HG02588 (cell line): ENCODE measurements around the gene SETSIP.
"Not testable (repeated sequence)": the region's sequence is repeated elsewhere in the genome, so short reads cannot be mapped to it uniquely, and the experiment has no call there.

Experiments
- ATAC-seq: cut with Tn5 transposase; IDR thresholded peaks from one replicate; pipeline ENCODE4 v1.9.1; 2021; ENCODE audit warnings: mild to moderate bottlenecking, moderate library complexity; ENCODE audit not compliant: unreplicated experiment

SETSIP gene

DNA sequence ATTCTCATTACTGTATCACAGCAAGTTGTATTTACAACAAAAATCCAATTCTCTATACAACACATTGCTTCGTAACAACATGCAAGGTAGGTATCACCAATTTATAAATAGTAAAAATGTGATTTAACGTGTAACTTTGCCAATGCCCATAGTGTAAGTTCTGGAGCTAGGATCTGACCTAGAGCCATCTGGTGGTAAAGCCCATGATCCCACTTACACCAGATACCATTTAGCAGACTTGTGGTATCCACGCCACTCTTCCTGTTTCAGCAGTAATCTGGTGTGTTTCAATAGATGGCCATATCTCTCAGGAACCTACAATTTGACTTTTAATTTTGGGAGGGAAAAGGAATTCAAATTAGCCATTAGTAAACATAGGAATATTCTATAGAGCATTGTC lies 10.2 kb downstream of the SETSIP start:
- no peak for ATAC-seq

DNA sequence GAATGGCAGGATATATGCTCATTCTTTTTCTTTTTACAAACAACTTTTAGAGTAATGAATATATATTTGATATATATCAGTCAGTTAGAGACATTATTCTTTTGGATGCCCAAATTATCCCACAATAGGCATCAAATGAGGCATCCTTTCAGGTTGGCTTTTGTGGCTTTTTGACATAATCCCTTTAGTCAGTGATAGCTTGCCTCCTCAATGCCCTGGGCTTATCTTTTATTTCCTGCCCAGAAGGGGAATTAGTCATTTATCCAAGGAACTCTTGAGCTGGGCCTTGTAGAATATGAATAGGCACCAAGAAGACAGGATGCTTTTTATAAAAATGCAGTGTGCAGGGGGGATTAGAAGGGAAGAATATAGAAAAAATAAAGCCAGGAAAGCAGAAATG lies 23.3 kb downstream of the SETSIP start:
- no peak for ATAC-seq

DNA sequence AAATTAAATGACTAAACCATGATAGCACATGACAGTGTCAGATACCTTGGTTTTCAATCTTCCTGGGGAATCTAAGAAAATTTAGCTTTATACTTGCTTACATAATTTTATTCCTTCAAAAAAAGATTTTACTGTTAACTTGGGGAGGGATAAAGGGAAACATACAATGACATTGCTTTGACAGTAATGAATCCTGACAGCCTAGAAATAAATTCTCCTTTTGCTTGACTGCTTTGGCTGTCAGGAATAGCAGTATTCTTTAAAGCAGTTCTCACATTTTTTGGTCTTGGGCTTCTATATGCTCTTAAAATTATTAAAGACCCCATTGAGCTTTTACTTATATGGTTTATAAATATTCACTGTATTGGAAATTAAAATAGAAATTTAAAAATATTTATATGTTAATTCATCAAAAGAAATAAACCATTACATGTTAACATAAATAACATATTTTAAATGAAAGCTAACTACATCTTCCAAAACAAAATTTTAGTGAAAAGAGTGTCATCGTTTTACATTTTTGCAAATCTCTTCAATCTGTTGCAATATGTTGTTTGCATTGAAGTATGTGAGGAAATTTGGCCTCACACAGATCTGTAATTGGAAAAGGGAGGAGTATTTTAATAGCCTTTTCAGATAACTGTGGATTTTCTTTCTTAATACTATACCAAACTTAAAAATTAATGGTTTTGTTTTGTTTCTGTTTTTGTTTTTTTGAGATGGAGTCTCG lies 29.3 kb downstream of the SETSIP start:
- ATAC-seq: no peak

DNA sequence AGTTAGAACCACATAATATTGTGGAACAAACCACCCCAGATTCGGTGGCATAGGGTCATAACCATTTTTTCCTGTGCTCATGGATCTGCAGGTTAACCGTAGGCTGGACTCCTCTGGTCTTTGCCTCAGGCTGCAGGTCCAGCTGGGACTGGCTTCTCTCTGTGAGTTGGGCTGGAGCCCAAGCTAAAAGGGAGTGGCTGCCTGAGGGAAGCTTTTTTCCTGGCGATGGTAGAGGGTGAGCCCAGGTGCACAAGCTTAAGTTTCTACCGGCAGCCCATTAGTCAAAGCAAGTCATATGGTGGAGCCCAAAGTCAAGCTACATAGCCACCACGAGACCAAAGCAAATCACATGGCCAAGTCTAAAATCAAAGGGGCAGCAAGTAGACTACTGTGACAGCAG lies 31.6 kb downstream of the SETSIP start:
- ATAC-seq: no peak

DNA sequence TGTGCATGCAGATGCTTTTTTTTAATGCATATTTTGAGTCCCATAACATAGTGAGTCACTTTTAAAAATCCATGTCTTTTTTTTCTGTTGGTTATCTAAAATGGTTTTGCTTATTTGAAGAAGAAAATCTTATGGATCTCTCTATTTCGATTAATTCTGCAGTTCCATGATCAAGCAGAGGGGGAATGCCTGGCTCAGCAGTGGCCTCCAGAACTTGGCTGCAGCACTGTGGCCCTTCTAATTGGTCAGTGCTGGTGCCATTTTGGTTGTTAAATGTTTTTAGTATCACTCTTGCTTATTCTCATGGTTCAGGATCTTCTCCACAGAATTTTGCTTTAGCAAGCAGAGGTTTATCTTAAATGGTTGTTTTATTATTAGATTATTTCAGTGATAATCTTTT lies 34.2 kb downstream of the SETSIP start:
- no peak for ATAC-seq

DNA sequence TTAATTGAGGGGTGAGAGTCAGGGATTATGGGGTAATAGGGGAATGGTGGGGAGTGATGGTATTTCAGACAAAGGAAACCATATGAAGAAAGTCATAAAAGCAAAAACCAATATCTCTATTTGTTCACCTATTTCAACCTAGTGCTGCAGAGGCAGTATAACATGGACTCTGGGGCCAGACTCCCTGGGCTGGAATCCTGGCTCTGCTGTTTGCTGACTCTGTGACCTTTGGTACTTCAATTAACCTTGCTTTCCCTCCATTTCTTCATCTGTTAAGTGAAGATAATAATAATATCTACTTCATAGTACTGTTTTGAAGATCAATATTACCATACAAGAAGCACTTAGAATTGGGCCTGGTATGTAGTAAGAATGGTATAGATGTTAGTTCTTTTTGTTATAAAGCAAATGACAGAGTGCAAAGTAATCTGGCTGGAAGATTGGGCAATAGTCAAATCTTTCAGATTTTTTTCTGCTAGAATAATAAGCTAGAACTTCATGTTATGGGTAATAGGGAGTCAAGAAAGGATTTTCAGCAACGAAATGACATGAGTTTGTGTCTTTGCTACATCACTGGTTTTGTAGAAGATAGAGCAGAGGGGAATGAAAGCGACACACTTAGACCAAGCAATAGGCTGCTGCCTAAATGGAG lies 36.4 kb downstream of the SETSIP start:
- no peak for ATAC-seq

DNA sequence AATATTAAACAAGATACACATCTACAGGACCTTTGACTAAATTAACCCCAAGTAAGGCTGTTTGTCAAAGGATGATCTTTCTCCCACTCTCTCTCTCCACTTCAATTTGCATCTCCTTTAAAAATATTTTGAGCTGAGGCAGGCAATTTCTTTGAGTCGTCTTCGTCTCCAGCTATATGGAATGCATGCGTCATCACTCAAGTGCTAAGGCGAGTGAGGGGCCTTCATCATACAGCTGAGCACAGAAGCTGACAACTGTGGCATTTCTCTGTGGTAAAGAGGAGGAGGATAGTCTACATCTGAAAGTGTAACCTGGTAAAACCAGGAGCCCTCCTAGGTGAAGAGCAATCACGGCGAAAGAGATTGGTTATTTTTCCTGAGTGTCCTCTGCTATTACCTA lies 37.8 kb downstream of the SETSIP start:
- no peak for ATAC-seq

DNA sequence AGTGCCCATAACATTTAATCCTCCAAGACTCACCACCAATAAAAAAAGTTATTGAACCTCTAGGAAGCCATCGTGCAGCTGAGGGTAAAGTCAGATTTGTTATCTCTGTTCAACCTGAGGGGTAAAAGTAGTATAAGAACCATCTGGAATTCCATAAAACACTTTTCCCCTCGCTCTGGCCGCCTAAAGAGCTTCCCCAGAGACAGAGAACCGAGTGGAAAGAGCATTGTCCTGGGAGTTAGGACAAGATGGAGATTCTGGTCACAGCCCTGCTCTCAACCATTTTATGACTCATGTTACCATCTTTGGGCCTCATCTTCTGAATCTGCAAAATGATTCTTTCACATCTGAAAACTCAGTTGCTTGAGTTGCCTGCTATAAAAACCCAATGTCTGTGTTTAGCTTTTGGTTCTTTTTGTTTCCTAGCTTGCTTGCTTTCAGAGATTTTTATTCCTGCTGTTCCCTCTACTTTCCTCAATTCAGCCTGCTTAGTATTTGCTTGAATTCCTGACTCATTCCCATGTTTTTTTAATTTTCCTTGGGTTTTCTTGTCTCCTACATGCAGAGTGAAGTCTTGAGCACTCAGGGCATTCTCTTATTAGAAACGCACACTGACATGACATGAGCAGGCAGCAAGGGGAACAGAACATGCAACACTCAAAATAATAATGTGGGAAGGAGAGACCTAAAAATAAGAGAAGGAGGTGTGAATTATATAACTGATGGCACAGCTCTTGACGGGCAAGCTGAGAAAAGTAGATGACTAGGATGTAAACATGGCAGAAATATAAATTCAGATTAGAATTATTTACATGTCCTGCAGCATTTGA lies 43.7 kb downstream of the SETSIP start:
- ATAC-seq: no peak

DNA sequence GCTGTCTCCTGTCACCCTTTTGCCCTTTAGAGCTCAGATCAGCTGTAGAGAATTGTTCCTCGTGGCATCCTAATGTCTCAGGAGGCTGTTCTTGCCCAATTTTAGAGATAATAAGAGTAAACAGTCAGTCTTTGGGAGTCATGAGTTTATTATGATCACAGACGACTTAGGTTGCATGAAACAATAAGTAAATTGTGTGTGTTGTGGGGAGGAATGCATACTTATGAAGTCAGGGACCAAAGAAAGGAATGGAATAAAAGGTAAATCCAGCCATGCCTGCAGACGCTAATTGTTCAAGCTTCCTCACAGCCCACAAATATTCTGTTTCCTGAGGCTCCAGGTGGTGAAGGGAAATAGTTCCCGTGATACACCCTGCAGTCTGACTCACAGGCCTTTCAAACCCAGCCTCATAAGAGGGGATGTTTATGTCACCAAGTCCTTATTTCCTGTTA lies 44.5 kb downstream of the SETSIP start:
- ATAC-seq: no peak

DNA sequence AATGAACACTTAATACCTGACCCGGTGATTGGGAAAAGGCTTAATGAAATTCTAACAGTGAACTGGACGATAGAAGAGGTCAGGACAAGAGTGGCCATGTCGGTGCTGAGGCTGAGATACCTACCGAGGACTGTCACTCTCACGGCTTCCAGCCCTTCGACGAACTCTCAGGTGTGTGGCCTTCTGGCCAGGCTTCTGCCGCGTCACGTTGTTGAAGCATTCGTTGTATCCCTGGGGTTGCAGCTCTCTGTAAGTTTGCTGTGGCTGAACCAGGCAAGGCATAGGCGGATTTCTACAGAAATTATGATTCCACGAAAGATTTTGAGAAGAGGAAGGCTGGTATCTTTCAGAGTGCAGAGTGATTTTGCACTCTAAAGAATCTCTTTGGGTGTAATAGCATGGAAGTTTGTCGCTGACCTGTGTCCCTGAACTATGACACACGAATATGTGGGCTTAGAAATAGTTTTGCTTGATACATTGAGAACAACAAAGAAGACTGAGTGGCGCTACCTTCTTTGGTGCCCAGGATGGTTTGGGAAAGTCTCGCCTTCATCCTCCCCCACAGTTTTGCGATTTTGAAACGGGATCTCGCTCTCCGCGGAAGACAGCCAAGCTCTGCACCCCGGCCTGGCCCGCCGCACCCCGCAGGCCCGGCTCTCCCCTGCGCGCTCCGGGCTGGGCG lies 45.8 kb downstream of the SETSIP start:
- no peak for ATAC-seq

DNA sequence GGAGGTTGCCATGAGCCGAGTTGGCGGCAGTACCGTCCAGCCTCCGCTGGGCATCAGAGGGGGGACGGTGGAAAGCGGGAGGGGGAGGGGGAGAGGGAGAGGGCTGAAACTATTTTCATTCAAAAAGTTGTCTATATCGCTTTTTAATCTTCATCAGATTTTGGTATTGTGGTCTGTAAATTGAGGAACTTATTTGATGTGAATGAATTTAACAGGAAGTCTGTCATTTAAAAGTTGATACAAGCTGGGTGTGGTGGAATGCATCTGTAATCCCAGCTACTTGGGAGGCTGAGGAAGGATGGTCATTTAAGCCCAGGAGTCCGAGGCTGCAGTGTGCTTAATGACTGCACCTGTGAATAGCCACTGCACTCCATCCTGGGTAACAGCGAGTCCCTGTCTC lies 48.4 kb downstream of the SETSIP start:
- no peak for ATAC-seq

DNA sequence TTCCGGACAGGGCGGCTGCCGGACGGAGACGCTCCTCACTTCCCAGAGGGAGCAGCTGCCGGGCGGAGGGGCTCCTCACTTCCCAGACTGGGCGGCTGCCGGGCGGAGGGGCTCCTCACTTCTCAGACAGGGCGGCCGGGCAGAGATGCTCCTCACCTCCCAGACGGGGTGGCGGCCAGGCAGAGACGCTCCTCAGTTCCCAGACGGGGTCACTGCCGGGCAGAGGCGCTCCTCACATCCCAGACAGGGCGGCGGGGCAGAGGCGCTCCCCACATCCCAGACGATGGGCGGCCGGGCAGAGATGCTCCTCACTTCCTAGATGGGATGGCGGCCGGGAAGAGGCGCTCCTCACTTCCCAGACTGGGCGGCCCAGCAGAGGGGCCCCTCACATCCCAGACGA lies 49.2 kb downstream of the SETSIP start:
- ATAC-seq: not testable (repeated sequence)
